HG03460 (cell line): ENCODE measurements around the gene DYRK1A.
"Not testable (repeated sequence)": the region's sequence is repeated elsewhere in the genome, so short reads cannot be mapped to it uniquely, and the experiment has no call there.

Experiments
- ATAC-seq: cut with Tn5 transposase; IDR thresholded peaks from one replicate; pipeline ENCODE4 v1.9.1; 2021; ENCODE audit not compliant: unreplicated experiment

DYRK1A gene

GRCh38 chr21:37547615-37548200 is 181.1 kb downstream of the DYRK1A start:
- no peak for ATAC-seq

- ATAC-seq, result no peak
Measured at GRCh38 chr21:37548521-37548981, 182.0 kb downstream of the DYRK1A start.

GRCh38 chr21:37549730-37550129 is 183.2 kb downstream of the DYRK1A start:
- ATAC-seq, result not testable (repeated sequence)

- no peak for ATAC-seq
Measured at GRCh38 chr21:37550157-37550556, 183.6 kb downstream of the DYRK1A start.

GRCh38 chr21:37550618-37551330 is 184.2 kb downstream of the DYRK1A start:
- ATAC-seq, result no peak

GRCh38 chr21:37551331-37551992 is 184.9 kb downstream of the DYRK1A start:
- no peak for ATAC-seq

- ATAC-seq, result no peak
Measured at GRCh38 chr21:37551993-37552355, 185.4 kb downstream of the DYRK1A start.

- ATAC-seq, result no peak
Measured at GRCh38 chr21:37552496-37553029, 186.0 kb downstream of the DYRK1A start.

- no peak for ATAC-seq
Measured at GRCh38 chr21:37553078-37553481, 186.5 kb downstream of the DYRK1A start.

GRCh38 chr21:37554661-37555379 is 188.2 kb downstream of the DYRK1A start:
- ATAC-seq, result no peak

GRCh38 chr21:37555672-37556261 is 189.2 kb downstream of the DYRK1A start:
- no peak for ATAC-seq

- ATAC-seq, result peak; percentile 97
Measured at GRCh38 chr21:37557261-37557950, 190.8 kb downstream of the DYRK1A start.

- ATAC-seq, result no peak
Measured at GRCh38 chr21:37558676-37559211, 192.2 kb downstream of the DYRK1A start.

- ATAC-seq, result no peak
Measured at GRCh38 chr21:37560385-37560784, 193.8 kb downstream of the DYRK1A start.

- ATAC-seq, result no peak
Measured at GRCh38 chr21:37561506-37561905, 194.9 kb downstream of the DYRK1A start.

GRCh38 chr21:37561941-37562919 is 195.7 kb downstream of the DYRK1A start:
- ATAC-seq, result no peak

GRCh38 chr21:37562920-37563640 is 196.5 kb downstream of the DYRK1A start:
- ATAC-seq, result peak; percentile 11
